ENCODE measurements around the gene GLYATL1. TPM values are rescaled to one million over a fixed set of nuclear protein-coding genes. Genes with fewer than 3 reads are reported as not detected.

The GLYATL1 gene
- polyA plus RNA-seq, 2 of the 4 experiments (the other 2 are of a cell fraction), result 0.10 TPM; not detected in 1

- peak; percentile 65 to 87 for ATAC-seq
- DNase-seq (ENCODE audit: low read depth in 1 of 2, low spot score in 1 of 2), result peak; percentile 47 to 85
- Histone ChIP-seq H3K4me2 (peak overlapping the region; percentile 56), H3K4me1 (no peaks in the 10 kb centered on the region), H3K27ac (no peak overlapping the region), H3K4me3 (no peak overlapping the region), H3K9me3 (no peaks in the 10 kb centered on the region)
- 31% methylated on average over 36 of the region's 36 CpGs for WGBS (ENCODE audit: missing lambda C conversion rate)
- POLR2A ChIA-PET, result no interaction called here
- FAIRE-seq, result no peak
- CTCF ChIA-PET, result interaction anchor here (0.7 to 1.6 kb wide), 11 partner anchors 9 to 333 kb away, joined by 3 to 6 read pairs (median 3); partner anchors contain the start of gene LPXN
- no peak for TF ChIP-seq FOSL2 (IDR thresholded peaks at IDR 0.05)
- no peak for TF ChIP-seq FOSL2 (CRISPR knock-in tag; IDR thresholded peaks at IDR 0.05)
- TF ChIP-seq, protein P1, sequence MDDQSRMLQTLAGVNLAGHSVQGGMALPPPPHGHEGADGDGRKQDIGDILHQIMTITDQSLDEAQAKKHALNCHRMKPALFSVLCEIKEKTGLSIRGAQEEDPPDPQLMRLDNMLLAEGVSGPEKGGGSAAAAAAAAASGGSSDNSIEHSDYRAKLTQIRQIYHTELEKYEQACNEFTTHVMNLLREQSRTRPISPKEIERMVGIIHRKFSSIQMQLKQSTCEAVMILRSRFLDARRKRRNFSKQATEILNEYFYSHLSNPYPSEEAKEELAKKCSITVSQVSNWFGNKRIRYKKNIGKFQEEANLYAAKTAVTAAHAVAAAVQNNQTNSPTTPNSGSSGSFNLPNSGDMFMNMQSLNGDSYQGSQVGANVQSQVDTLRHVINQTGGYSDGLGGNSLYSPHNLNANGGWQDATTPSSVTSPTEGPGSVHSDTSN (IDR thresholded peaks at IDR 0.05), result peak; percentile 56; the same call in 1 of the 2 replicates
- TF ChIP-seq, protein P2, sequence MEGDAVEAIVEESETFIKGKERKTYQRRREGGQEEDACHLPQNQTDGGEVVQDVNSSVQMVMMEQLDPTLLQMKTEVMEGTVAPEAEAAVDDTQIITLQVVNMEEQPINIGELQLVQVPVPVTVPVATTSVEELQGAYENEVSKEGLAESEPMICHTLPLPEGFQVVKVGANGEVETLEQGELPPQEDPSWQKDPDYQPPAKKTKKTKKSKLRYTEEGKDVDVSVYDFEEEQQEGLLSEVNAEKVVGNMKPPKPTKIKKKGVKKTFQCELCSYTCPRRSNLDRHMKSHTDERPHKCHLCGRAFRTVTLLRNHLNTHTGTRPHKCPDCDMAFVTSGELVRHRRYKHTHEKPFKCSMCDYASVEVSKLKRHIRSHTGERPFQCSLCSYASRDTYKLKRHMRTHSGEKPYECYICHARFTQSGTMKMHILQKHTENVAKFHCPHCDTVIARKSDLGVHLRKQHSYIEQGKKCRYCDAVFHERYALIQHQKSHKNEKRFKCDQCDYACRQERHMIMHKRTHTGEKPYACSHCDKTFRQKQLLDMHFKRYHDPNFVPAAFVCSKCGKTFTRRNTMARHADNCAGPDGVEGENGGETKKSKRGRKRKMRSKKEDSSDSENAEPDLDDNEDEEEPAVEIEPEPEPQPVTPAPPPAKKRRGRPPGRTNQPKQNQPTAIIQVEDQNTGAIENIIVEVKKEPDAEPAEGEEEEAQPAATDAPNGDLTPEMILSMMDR (IDR thresholded peaks at IDR 0.05), result peak; percentile 44; the same call in 2 of the 3 replicates
- TF ChIP-seq, protein P3, sequence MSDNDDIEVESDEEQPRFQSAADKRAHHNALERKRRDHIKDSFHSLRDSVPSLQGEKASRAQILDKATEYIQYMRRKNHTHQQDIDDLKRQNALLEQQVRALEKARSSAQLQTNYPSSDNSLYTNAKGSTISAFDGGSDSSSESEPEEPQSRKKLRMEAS (IDR thresholded peaks at IDR 0.05), result peak; percentile 34; the same call in 1 of the 2 replicates
- TF ChIP-seq ZFP36 (IDR thresholded peaks at IDR 0.05; ENCODE audit: borderline replicate concordance, partially characterized antibody), result no peak
- TF ChIP-seq FOSB (CRISPR knock-in tag; IDR thresholded peaks at IDR 0.05), result no peak
- no peak for TF ChIP-seq PHF8 (IDR thresholded peaks at IDR 0.05; ENCODE audit: borderline replicate concordance, low read depth)
- no peak for TF ChIP-seq ZSCAN20 (CRISPR knock-in tag; IDR thresholded peaks at IDR 0.05)
- TF ChIP-seq RAD21 (conservative IDR thresholded peaks at IDR 0.05 in 1 of 2, IDR thresholded peaks at IDR 0.05 in 1 of 2), result peak; percentile 52 to 61
- peak; percentile 34; the same call in 1 of the 3 replicates for TF ChIP-seq SMC3 (IDR thresholded peaks at IDR 0.05)
- no peak for TF ChIP-seq USF2 (IDR thresholded peaks at IDR 0.05)
These were observed 38.5 kb upstream of the GLYATL1 start for GRCh38 chr11:58900479-58901420.

- no peak for ATAC-seq
- Histone ChIP-seq H3K4me2 (no peak overlapping the region), H3K27ac (no peak overlapping the region), H3K9me3 (no peaks in the 10 kb centered on the region), H3K4me3 (no peak overlapping the region), H3K4me1 (no peaks in the 10 kb centered on the region)
- no peak for DNase-seq (ENCODE audit: low read depth in 1 of 2, low spot score in 1 of 2)
- ChIA-PET CTCF (interaction anchor here (0.9 kb wide), 1 partner anchor 10 kb away, joined by 3 read pairs; no protein-coding TSS in a partner anchor), POLR2A (no interaction called here)
- WGBS (ENCODE audit: missing lambda C conversion rate), result 16% methylated on average over 1 of the region's 1 CpG
- TF ChIP-seq EP300 (IDR thresholded peaks at IDR 0.05) (no peak), MYC (IDR thresholded peaks at IDR 0.05; ENCODE audit: borderline replicate concordance, low read length) (no peak), PHF8 (IDR thresholded peaks at IDR 0.05; ENCODE audit: borderline replicate concordance, low read depth) (no peak), NFE2L2 (conservative IDR thresholded peaks at IDR 0.05; ENCODE audit: low read length) (no peak), RNF2 (IDR thresholded peaks at IDR 0.05; ENCODE audit: borderline replicate concordance, low read depth) (no peak), REST (IDR thresholded peaks at IDR 0.05) (no peak), RCOR1 (IDR thresholded peaks at IDR 0.05; ENCODE audit: low read depth, low read length) (no peak), BCL3 (IDR thresholded peaks at IDR 0.05) (no peak), ESRRA (IDR thresholded peaks at IDR 0.05; ENCODE audit: borderline replicate concordance, low read length) (no peak), HOXB5 (CRISPR knock-in tag; IDR thresholded peaks at IDR 0.05) (no peak)
- TF ChIP-seq, protein P4, sequence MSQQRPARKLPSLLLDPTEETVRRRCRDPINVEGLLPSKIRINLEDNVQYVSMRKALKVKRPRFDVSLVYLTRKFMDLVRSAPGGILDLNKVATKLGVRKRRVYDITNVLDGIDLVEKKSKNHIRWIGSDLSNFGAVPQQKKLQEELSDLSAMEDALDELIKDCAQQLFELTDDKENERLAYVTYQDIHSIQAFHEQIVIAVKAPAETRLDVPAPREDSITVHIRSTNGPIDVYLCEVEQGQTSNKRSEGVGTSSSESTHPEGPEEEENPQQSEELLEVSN (IDR thresholded peaks at IDR 0.05; ENCODE audit: borderline replicate concordance, low read depth), result no peak
- no peak for FAIRE-seq
These were observed 36.4 kb upstream of the GLYATL1 start for GRCh38 chr11:58902881-58903280.

Measured in A549 (cell line).